Measurements from ENCODE around the gene RAD50.

DNA sequence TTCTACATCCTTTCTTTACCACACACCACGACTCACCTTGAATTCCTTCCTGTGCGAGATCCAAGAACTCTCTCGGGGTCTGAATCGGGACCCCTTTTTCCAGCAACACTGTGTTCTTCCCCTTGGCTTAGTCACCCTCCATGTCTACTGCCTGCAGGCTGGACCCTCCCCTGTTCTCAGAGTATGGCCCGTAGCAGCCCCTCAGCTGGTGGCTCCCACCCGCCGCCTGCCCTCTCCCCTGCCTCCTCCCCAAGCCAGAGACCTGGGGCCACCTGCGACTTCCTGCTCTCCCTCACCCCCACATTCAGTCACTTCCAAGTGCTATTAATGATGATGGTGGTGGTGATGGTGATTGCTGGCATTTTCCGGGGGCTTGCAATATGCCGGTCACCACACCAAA is 110.5 kb downstream of the RAD50 start:
- TF ChIP-seq CTCF (IDR thresholded peaks at IDR 0.05; ENCODE audit: low read length) = no peak
- TF ChIP-seq EZH2 (optimal IDR thresholded peaks at IDR 0.05; ENCODE audit: low read depth, low read length) = no peak
- no peak for TF ChIP-seq EZH2phosphoT487 (IDR thresholded peaks at IDR 0.05; ENCODE audit: low read length)
